HCT116 (cell line): Measurements from ENCODE around the gene TMEM11. TPM values are rescaled to one million over a fixed set of nuclear protein-coding genes. Genes with fewer than 3 reads are reported as not detected.

ENCODE experiments used
- ATAC-seq: fragments of 200-7000 bp; cut with Tn5 transposase; 2 replicates; pipeline ENCODE4 v1.9.1; 2020; ENCODE audit warnings: mild to moderate bottlenecking, moderate library complexity
- BruUV-seq: library from RNA; stranded (reverse); fragments of 400-500 nt; replicated peaks from 2 replicates; lab custom pipeline; 2021; lab: Mats Ljungman, UMichigan
- CTCF ChIA-PET: fragments of 300-600 bp; sonication (Branson Sonifier 250); formaldehyde crosslinking; loops from one replicate; lab custom pipeline; 2021; ENCODE audit warnings: antibody characterized with exemption; lab: Charles Lee
- POLR2A ChIA-PET: fragments of 300-600, 350-600 bp; sonication (Branson Sonifier 250); formaldehyde crosslinking; loops from one replicate; lab custom pipeline; 2021; ENCODE audit warnings: antibody characterized with exemption; lab: Charles Lee
- RAD21 ChIA-PET, 2 experiments: fragments of 300-600 bp; sonication (Branson Sonifier 250); formaldehyde crosslinking; loops; one replicate each; lab custom pipeline; 2023; ENCODE audit warnings: low total read pairs in 2 of 2; ENCODE audit not compliant: uncharacterized antibody in 2 of 2, unreplicated experiment in 2 of 2, low non-redundant PET in 1 of 2; lab: Charles Lee
- DNase-seq: peaks from one replicate; pipeline ENCODE4 v3.0.0-alpha.2; 2010; ENCODE audit warnings: low read depth, low spot score
- H2AFZ ChIP-seq: fragments of 200-600 bp; shearing (Covaris generic), sonication (generic); 2 replicates; pipeline ENCODE4 v1.6.1; 2017; ENCODE audit warnings: low read depth, mixed run types, mixed read lengths, antibody characterized with exemption, low read length; ENCODE audit not compliant: poor library complexity, severe bottlenecking
- H3K27ac ChIP-seq: 2 replicates; pipeline ENCODE4 v1.5.1; 2012; ENCODE audit warnings: low read depth, low read length
- H3K27me3 ChIP-seq: fragments of 200-600 bp; sonication (generic); 2 replicates; pipeline ENCODE4 v1.6.1; 2016; ENCODE audit warnings: mixed run types, low read length, mixed read lengths; ENCODE audit not compliant: insufficient read depth
- H3K36me3 ChIP-seq, 2 experiments: fragments of 200-500 bp in 1 of 2; fragments of 200-600 bp in 1 of 2; sonication (Bioruptor generic) in 1 of 2; sonication (generic) in 1 of 2; 2 replicates each; pipeline versions ENCODE4 v1.5.1 to v1.6.1; 2014 to 2016; ENCODE audit warnings: low read length in 2 of 2, inconsistent platforms in 1 of 2, mixed read lengths in 1 of 2, mixed run types in 1 of 2; ENCODE audit not compliant: insufficient read depth in 2 of 2, control insufficient read depth in 1 of 2
- H3K4me1 ChIP-seq, 2 experiments: fragments of 200-600 bp in 1 of 2; sonication (generic) in 1 of 2; 2 replicates each; pipeline versions ENCODE4 v1.5.1 to v1.6.1; 2012 to 2017; ENCODE audit warnings: low read length in 2 of 2, inconsistent platforms in 1 of 2, mild to moderate bottlenecking in 1 of 2, mixed read lengths in 1 of 2, mixed run types in 1 of 2, moderate library complexity in 1 of 2; ENCODE audit not compliant: insufficient read depth in 2 of 2, control insufficient read depth in 1 of 2
- H3K4me2 ChIP-seq: fragments of 200-600 bp; sonication (generic); 2 replicates; pipeline ENCODE4 v1.6.1; 2017; ENCODE audit warnings: mixed run types, low read length, mixed read lengths
- H3K4me3 ChIP-seq, 2 experiments: fragments of 200-600 bp in 1 of 2; sonication (generic) in 1 of 2; replicated peaks in 1 of 2; 2 replicates each; pipeline ENCODE4 v1.5.1; 2011 to 2016; ENCODE audit warnings: low read length in 2 of 2, control low read depth in 1 of 2, low read depth in 1 of 2, mild to moderate bottlenecking in 1 of 2, mixed read lengths in 1 of 2, mixed run types in 1 of 2
- H3K79me2 ChIP-seq: fragments of 200-600 bp; sonication (generic); 2 replicates; pipeline ENCODE4 v1.6.1; 2017; ENCODE audit warnings: mild to moderate bottlenecking, mixed run types, low read length, moderate library complexity, mixed read lengths; ENCODE audit not compliant: insufficient read depth
- H3K9ac ChIP-seq: fragments of 200-600 bp; sonication (generic); 2 replicates; pipeline ENCODE4 v1.6.1; 2016; ENCODE audit warnings: low read length, mixed read lengths
- H3K9me2 ChIP-seq: fragments of 200-600 bp; sonication (generic), shearing (Covaris generic); 2 replicates; pipeline ENCODE4 v1.6.1; 2017; ENCODE audit warnings: mixed run types, mild to moderate bottlenecking, moderate library complexity; ENCODE audit not compliant: insufficient read depth
- H3K9me3 ChIP-seq, 2 experiments: fragments of 200-500 bp in 1 of 2; fragments of 200-600 bp in 1 of 2; sonication (Bioruptor generic) in 1 of 2; sonication (generic) in 1 of 2; 2 replicates each; pipeline ENCODE4 v1.6.1; 2014 to 2017; ENCODE audit warnings: low read length in 2 of 2, mixed read lengths in 2 of 2, inconsistent platforms in 1 of 2, low read depth in 1 of 2, mild to moderate bottlenecking in 1 of 2, mixed run types in 1 of 2, moderate library complexity in 1 of 2; ENCODE audit not compliant: control insufficient read depth in 1 of 2, insufficient read depth in 1 of 2
- H4K20me1 ChIP-seq: fragments of 200-600 bp; sonication (generic), shearing (Covaris generic); 2 replicates; pipeline ENCODE4 v1.6.1; 2017; ENCODE audit warnings: mixed run types, mild to moderate bottlenecking, moderate library complexity; ENCODE audit not compliant: insufficient read depth
- CEBPB ChIP-seq: IDR thresholded peaks from 2 replicates; pipeline ENCODE4 v1.6.1; 2012; ENCODE audit warnings: low read depth
- EGR1 ChIP-seq: IDR thresholded peaks from 2 replicates; pipeline ENCODE4 v1.6.1; 2012; ENCODE audit warnings: low read depth
- FOSL1 ChIP-seq: IDR thresholded peaks from 2 replicates; pipeline ENCODE4 v1.6.1; 2012; ENCODE audit warnings: low read depth
- JUND ChIP-seq: IDR thresholded peaks from 2 replicates; pipeline ENCODE4 v1.6.1; 2012
- POLR2A ChIP-seq: IDR thresholded peaks from 2 replicates; pipeline ENCODE4 v1.7.0; 2011; ENCODE audit warnings: borderline replicate concordance; ENCODE audit not compliant: insufficient read depth, insufficient read length; ENCODE audit errors: extremely low read depth
- POLR2AphosphoS5 ChIP-seq: IDR thresholded peaks from 2 replicates; pipeline ENCODE4 v1.6.1; 2011; ENCODE audit warnings: mild to moderate bottlenecking, low read depth, low read length, moderate library complexity
- RAD21 ChIP-seq: IDR thresholded peaks from 2 replicates; pipeline ENCODE4 v1.6.1; 2012; ENCODE audit warnings: low read depth, mild to moderate bottlenecking
- SIN3A ChIP-seq: IDR thresholded peaks from 2 replicates; pipeline ENCODE4 v1.6.1; 2012; ENCODE audit warnings: low read depth
- SP1 ChIP-seq: IDR thresholded peaks from 2 replicates; pipeline ENCODE4 v1.6.1; 2012; ENCODE audit warnings: low read depth
- SRF ChIP-seq: IDR thresholded peaks from 2 replicates; pipeline ENCODE4 v1.6.1; 2012; ENCODE audit warnings: low read depth
- TCF7L2 ChIP-seq: IDR thresholded peaks from 2 replicates; pipeline ENCODE4 v1.7.0; 2011; ENCODE audit warnings: borderline replicate concordance, inconsistent platforms; ENCODE audit not compliant: insufficient read depth, insufficient read length; ENCODE audit errors: extremely low read depth
- YY1 ChIP-seq: IDR thresholded peaks from 2 replicates; pipeline ENCODE4 v1.6.1; 2011; ENCODE audit warnings: low read length, low read depth, moderate library complexity, mild to moderate bottlenecking; ENCODE audit not compliant: insufficient replicate concordance; ENCODE audit errors: extremely low read depth
- ZFX ChIP-seq: fragments of 450-650 bp; IDR thresholded peaks from 2 replicates; pipeline ENCODE4 v1.6.1; 2017
- ZNF274 ChIP-seq: fragments of 200-500 bp; sonication (Bioruptor generic); IDR thresholded peaks from 2 replicates; pipeline ENCODE4 v1.6.1; 2014; ENCODE audit warnings: mild to moderate bottlenecking, low read depth, low read length, inconsistent platforms
- intact Hi-C: fragments of 100-400 bp; cut with micrococcal nuclease; formaldehyde crosslinking; loops from 2 replicates; pipeline ENCODE4 v1.10.0; 2022
- total RNA-seq: library from RNA; stranded (reverse); gene quantifications from one replicate; pipeline ENCODE4 v1.2.1, GENCODE V29; 2021; ENCODE audit not compliant: unreplicated experiment
- TF ChIP-seq, protein P1 (sequence below): IDR thresholded peaks from 2 replicates; pipeline ENCODE4 v1.6.1; 2011; ENCODE audit warnings: mild to moderate bottlenecking, low read length, moderate library complexity; ENCODE audit not compliant: insufficient replicate concordance; ENCODE audit errors: extremely low read depth
- TF ChIP-seq, protein P2 (sequence below): IDR thresholded peaks from 2 replicates; pipeline ENCODE4 v1.6.1; 2012
- TF ChIP-seq, protein P3 (sequence below), 3 experiments: fragments of 200-600 bp in 1 of 3; sonication (generic) in 1 of 3; IDR thresholded peaks in 2 of 3; conservative IDR thresholded peaks in 1 of 3; 2 replicates each; pipeline ENCODE4 v1.5.1; 2012 to 2017; ENCODE audit warnings: low read depth in 2 of 3, low read length in 2 of 3, antibody characterized with exemption in 1 of 3, borderline replicate concordance in 1 of 3, control low read depth in 1 of 3, mild to moderate bottlenecking in 1 of 3, mixed read lengths in 1 of 3, mixed run types in 1 of 3, moderate library complexity in 1 of 3; ENCODE audit not compliant: insufficient read depth in 1 of 3
- TF ChIP-seq, protein P4 (sequence below): IDR thresholded peaks from 2 replicates; pipeline ENCODE4 v1.6.1; 2012

Gene TMEM11
- total RNA-seq, 1 experiment from 2014 or later: 31.0 TPM

DNA sequence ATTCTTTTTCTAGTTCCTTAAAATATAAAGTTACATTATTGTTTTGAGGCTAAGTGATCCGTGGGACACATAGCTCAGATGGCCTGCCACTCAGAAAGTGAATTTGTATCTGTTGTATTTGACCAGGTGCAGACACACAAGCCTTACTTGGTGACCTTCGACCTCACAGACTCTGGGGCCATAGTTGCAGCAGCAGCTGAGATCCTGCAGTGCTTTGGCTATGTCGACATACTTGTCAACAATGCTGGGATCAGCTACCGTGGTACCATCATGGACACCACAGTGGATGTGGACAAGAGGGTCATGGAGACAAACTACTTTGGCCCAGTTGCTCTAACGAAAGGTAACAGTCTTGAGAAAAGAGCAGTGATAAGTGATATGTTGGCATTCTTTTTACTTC lies 30.5 kb downstream of the TMEM11 start (continued):
- TF ChIP-seq, protein P1, sequence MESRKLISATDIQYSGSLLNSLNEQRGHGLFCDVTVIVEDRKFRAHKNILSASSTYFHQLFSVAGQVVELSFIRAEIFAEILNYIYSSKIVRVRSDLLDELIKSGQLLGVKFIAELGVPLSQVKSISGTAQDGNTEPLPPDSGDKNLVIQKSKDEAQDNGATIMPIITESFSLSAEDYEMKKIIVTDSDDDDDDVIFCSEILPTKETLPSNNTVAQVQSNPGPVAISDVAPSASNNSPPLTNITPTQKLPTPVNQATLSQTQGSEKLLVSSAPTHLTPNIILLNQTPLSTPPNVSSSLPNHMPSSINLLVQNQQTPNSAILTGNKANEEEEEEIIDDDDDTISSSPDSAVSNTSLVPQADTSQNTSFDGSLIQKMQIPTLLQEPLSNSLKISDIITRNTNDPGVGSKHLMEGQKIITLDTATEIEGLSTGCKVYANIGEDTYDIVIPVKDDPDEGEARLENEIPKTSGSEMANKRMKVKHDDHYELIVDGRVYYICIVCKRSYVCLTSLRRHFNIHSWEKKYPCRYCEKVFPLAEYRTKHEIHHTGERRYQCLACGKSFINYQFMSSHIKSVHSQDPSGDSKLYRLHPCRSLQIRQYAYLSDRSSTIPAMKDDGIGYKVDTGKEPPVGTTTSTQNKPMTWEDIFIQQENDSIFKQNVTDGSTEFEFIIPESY: no peak
- TF ChIP-seq FOSL1: no peak
- TF ChIP-seq, protein P2, sequence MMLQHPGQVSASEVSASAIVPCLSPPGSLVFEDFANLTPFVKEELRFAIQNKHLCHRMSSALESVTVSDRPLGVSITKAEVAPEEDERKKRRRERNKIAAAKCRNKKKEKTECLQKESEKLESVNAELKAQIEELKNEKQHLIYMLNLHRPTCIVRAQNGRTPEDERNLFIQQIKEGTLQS: no peak
- TF ChIP-seq SP1: no peak
- TF ChIP-seq SIN3A: no peak
- no peak for TF ChIP-seq CEBPB
- no peak for TF ChIP-seq ZFX
- TF ChIP-seq RAD21: no peak

DNA sequence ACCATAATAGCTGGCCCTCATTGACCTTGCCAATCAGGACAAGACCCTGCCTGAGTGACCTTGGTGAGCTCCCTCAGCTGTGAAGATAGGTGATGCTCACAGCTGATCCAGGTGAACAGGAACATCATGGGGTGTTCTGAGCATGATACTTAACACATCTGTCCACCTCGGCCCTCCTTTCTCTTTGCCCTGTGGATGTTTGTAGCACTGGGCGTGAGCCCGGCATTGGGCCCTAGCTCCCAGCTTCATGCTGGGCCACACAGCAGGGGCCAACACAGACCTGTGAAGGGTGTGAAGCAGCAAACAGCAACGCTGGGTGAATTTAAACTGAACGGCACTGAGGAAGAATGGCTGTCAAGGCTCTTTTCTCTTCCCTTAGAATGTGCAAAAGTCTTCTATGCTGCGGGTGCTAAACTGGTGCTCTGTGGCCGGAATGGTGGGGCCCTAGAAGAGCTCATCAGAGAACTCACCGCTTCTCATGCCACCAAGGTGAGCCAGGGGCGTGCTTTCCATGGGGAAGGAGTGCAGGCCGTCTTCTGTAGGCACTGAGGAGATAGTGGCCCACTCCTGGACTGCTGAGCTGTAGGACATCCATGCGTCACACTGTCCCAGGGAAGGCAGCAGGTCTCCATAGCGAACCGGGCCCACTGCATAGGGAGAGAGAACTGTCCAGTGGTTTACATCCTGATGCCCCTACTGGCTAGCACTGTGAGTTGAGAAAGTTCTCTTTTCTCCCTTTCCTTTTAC lies 35.9 kb downstream of the TMEM11 start:
- Histone ChIP-seq H3K9ac (no peak overlapping the region), H2AFZ (no peak overlapping the region), H3K9me2 (no peaks in the 10 kb centered on the region), H3K4me3 (no peak overlapping the region), H3K9me3 (no peaks in the 10 kb centered on the region), H3K79me2 (no peaks in the 10 kb centered on the region), H3K36me3 (no peaks in the 10 kb centered on the region), H4K20me1 (no peaks in the 10 kb centered on the region), H3K4me1 (no peaks in the 10 kb centered on the region), H3K4me2 (no peak overlapping the region), H3K27ac (no peak overlapping the region), H3K27me3 (no peaks in the 10 kb centered on the region)
- POLR2A ChIA-PET: no interaction called here
- ATAC-seq (no peak), DNase-seq (no peak)
- CTCF ChIA-PET: no interaction called here
- intact Hi-C loops: no loop called here
- BruUV-seq: no TSS peak
- RAD21 ChIA-PET: interaction anchor here in 1 of 2 experiments (0.6 kb wide), 1 partner anchor 132 kb away, joined by 3 read pairs; no protein-coding TSS in a partner anchor
- TF ChIP-seq SP1 (no peak), EGR1 (no peak), JUND (no peak), RAD21 (no peak), YY1 (no peak), CEBPB (no peak), POLR2A (no peak), SIN3A (no peak), POLR2AphosphoS5 (no peak), TCF7L2 (no peak), SRF (no peak), ZFX (no peak), ZNF274 (no peak)
- TF ChIP-seq, protein P3, sequence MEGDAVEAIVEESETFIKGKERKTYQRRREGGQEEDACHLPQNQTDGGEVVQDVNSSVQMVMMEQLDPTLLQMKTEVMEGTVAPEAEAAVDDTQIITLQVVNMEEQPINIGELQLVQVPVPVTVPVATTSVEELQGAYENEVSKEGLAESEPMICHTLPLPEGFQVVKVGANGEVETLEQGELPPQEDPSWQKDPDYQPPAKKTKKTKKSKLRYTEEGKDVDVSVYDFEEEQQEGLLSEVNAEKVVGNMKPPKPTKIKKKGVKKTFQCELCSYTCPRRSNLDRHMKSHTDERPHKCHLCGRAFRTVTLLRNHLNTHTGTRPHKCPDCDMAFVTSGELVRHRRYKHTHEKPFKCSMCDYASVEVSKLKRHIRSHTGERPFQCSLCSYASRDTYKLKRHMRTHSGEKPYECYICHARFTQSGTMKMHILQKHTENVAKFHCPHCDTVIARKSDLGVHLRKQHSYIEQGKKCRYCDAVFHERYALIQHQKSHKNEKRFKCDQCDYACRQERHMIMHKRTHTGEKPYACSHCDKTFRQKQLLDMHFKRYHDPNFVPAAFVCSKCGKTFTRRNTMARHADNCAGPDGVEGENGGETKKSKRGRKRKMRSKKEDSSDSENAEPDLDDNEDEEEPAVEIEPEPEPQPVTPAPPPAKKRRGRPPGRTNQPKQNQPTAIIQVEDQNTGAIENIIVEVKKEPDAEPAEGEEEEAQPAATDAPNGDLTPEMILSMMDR (IDR thresholded peaks at IDR 0.05 in 2 of 3, conservative IDR thresholded peaks at IDR 0.05 in 1 of 3; ENCODE audit: borderline replicate concordance in 1 of 3, insufficient read depth in 1 of 3, low read depth in 2 of 3, low read length in 2 of 3): no peak
- TF ChIP-seq, protein P4, sequence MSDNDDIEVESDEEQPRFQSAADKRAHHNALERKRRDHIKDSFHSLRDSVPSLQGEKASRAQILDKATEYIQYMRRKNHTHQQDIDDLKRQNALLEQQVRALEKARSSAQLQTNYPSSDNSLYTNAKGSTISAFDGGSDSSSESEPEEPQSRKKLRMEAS: no peak
